OCI-LY1 (cell line): ENCODE results near the gene STYXL1.

Experiments
- H2AFZ ChIP-seq: fragments of 200-600 bp; sonication (generic), shearing (Covaris generic); 2 replicates; pipeline ENCODE4 v1.6.0; 2014; ENCODE audit warnings: antibody characterized with exemption, mild to moderate bottlenecking, low read length
- H3F3A ChIP-seq: fragments of 200-600 bp; sonication (generic), shearing (Covaris generic); 2 replicates; pipeline ENCODE4 v1.6.0; 2014; ENCODE audit warnings: mild to moderate bottlenecking, antibody characterized with exemption, low read length, moderate library complexity; ENCODE audit not compliant: insufficient read depth
- H3K27ac ChIP-seq: fragments of 200-600 bp; sonication (generic); 2 replicates; pipeline ENCODE4 v1.5.1; 2014; ENCODE audit warnings: low read length, mixed run types, mild to moderate bottlenecking, low read depth; ENCODE audit not compliant: poor library complexity, severe bottlenecking
- H3K27me3 ChIP-seq: fragments of 200-600 bp; sonication (generic); 2 replicates; pipeline ENCODE4 v1.6.0; 2014; ENCODE audit warnings: antibody characterized with exemption, mild to moderate bottlenecking, low read length, moderate library complexity; ENCODE audit not compliant: insufficient read depth
- H3K36me3 ChIP-seq: fragments of 200-600 bp; sonication (generic); 2 replicates; pipeline ENCODE4 v1.6.1; 2014; ENCODE audit warnings: mild to moderate bottlenecking, antibody characterized with exemption, low read length, moderate library complexity, mixed read lengths; ENCODE audit not compliant: insufficient read depth
- H3K4me1 ChIP-seq: fragments of 200-600 bp; sonication (generic); 2 replicates; pipeline ENCODE4 v1.5.1; 2014; ENCODE audit warnings: mild to moderate bottlenecking, low read length, moderate library complexity; ENCODE audit not compliant: insufficient read depth, severe bottlenecking
- H3K4me2 ChIP-seq: fragments of 200-600 bp; sonication (generic), shearing (Covaris generic); 2 replicates; pipeline ENCODE4 v1.6.1; 2014; ENCODE audit warnings: low read length
- H3K4me3 ChIP-seq: fragments of 200-600 bp; sonication (generic); 2 replicates; pipeline ENCODE4 v1.5.1; 2014; ENCODE audit warnings: low read length, low read depth, mild to moderate bottlenecking, mixed read lengths; ENCODE audit not compliant: poor library complexity, severe bottlenecking
- H3K79me2 ChIP-seq: fragments of 200-600 bp; shearing (Covaris generic); 2 replicates; pipeline ENCODE4 v1.6.1; 2016; ENCODE audit warnings: mixed run types, low read length, mixed read lengths; ENCODE audit not compliant: insufficient read depth
- H3K9ac ChIP-seq: fragments of 200-600 bp; sonication (generic), shearing (Covaris generic); 2 replicates; pipeline ENCODE4 v1.6.1; 2014; ENCODE audit warnings: mild to moderate bottlenecking, low read length, mixed read lengths
- H3K9me2 ChIP-seq: fragments of 200-600 bp; sonication (generic), shearing (Covaris generic); 2 replicates; pipeline ENCODE4 v1.6.1; 2014; ENCODE audit warnings: low read depth, mild to moderate bottlenecking, low read length, mixed read lengths
- H3K9me3 ChIP-seq: fragments of 200-600 bp; shearing (Covaris generic); 2 replicates; pipeline ENCODE4 v1.6.1; 2014; ENCODE audit warnings: low read length, mixed read lengths
- H4K20me1 ChIP-seq: fragments of 200-600 bp; sonication (generic), shearing (Covaris generic); 2 replicates; pipeline ENCODE4 v1.6.0; 2016; ENCODE audit warnings: mild to moderate bottlenecking, low read length; ENCODE audit not compliant: insufficient read depth
- CTCF ChIP-seq: fragments of 200-600 bp; sonication (generic), shearing (Covaris generic); IDR thresholded peaks from 2 replicates; pipeline ENCODE4 v1.5.1; 2017; ENCODE audit warnings: mild to moderate bottlenecking, antibody characterized with exemption, low read length, moderate library complexity, mixed read lengths
- EZH2 ChIP-seq: fragments of 200-600 bp; sonication (generic), shearing (Covaris generic); IDR thresholded peaks from 2 replicates; pipeline ENCODE4 v1.8.0; 2017; ENCODE audit warnings: borderline replicate concordance, mixed run types, mild to moderate bottlenecking, antibody characterized with exemption, low read length, moderate library complexity, mixed read lengths

Gene STYXL1

GRCh38 chr7:75981203-75981452, 66.7 kb downstream of the STYXL1 start:
- peaks cover 31% of the 10 kb centered on the region for H3K36me3 ChIP-seq
- TF ChIP-seq CTCF, result no peak
- no peak for TF ChIP-seq EZH2

GRCh38 chr7:75980430-75981202, 67.2 kb downstream of the STYXL1 start:
- H3K27ac ChIP-seq, result no peak overlapping the region

More at GRCh38 chr7:75981203-75981452, 66.7 kb downstream of the STYXL1 start:
- H3K79me2 ChIP-seq, result no peaks in the 10 kb centered on the region
- H3K9me2 ChIP-seq, result no peaks in the 10 kb centered on the region
- no peaks in the 10 kb centered on the region for H3K4me1 ChIP-seq
- H3F3A ChIP-seq, result no peaks in the 10 kb centered on the region
- no peak overlapping the region for H3K4me2 ChIP-seq
- H4K20me1 ChIP-seq, result no peaks in the 10 kb centered on the region
- no peak overlapping the region for H3K9ac ChIP-seq
- no peaks in the 10 kb centered on the region for H3K27me3 ChIP-seq
- no peak overlapping the region for H3K27ac ChIP-seq
- H3K9me3 ChIP-seq, result no peaks in the 10 kb centered on the region
- no peak overlapping the region for H3K4me3 ChIP-seq
- H2AFZ ChIP-seq, result no peak overlapping the region

GRCh38 chr7:75979759-75980429, 67.9 kb downstream of the STYXL1 start:
- Histone ChIP-seq H3F3A (no peaks in the 10 kb centered on the region), H3K36me3 (peaks cover 19% of the 10 kb centered on the region; the same call in 1 of the 2 replicates), H3K27me3 (no peaks in the 10 kb centered on the region), H3K4me3 (no peak overlapping the region), H3K9me3 (no peaks in the 10 kb centered on the region), H3K27ac (no peak overlapping the region), H4K20me1 (no peaks in the 10 kb centered on the region), H3K4me2 (no peak overlapping the region), H2AFZ (no peak overlapping the region), H3K9me2 (no peaks in the 10 kb centered on the region), H3K79me2 (no peaks in the 10 kb centered on the region), H3K9ac (no peak overlapping the region), H3K4me1 (no peaks in the 10 kb centered on the region)
- no peak for TF ChIP-seq EZH2
- TF ChIP-seq CTCF, result no peak

More at GRCh38 chr7:75980430-75981202, 67.2 kb downstream of the STYXL1 start:
- Histone ChIP-seq H3K4me2 (no peak overlapping the region), H2AFZ (no peak overlapping the region), H3K79me2 (no peaks in the 10 kb centered on the region), H3K9ac (no peak overlapping the region), H3K27me3 (no peaks in the 10 kb centered on the region), H4K20me1 (no peaks in the 10 kb centered on the region), H3K9me2 (no peaks in the 10 kb centered on the region), H3F3A (no peaks in the 10 kb centered on the region), H3K4me1 (no peaks in the 10 kb centered on the region), H3K36me3 (peaks cover 26% of the 10 kb centered on the region), H3K4me3 (no peak overlapping the region), H3K9me3 (no peaks in the 10 kb centered on the region)
- TF ChIP-seq CTCF, result no peak
- TF ChIP-seq EZH2, result no peak
